K562 (cell line): ENCODE data around the gene GFOD2. TPM values are rescaled to one million over a fixed set of nuclear protein-coding genes. Genes with fewer than 3 reads are reported as not detected.
A peak's percentile ranks its signal among the peaks of the same experiment; 100 is the strongest.

Source experiments
- ATF6 ChIP-seq: sonication (generic); formaldehyde crosslinking; IDR thresholded peaks from 2 replicates; pipeline ENCODE4 v1.4.0; 2020; ENCODE audit warnings: mild to moderate bottlenecking, missing genetic modification reagents
- CEBPZ ChIP-seq: fragments of 150-350 bp; IDR thresholded peaks from 2 replicates; pipeline ENCODE4 v1.6.1; 2014; ENCODE audit warnings: low read depth, mild to moderate bottlenecking, low read length, borderline replicate concordance
- ELF4 ChIP-seq: fragments of 450-650 bp; formaldehyde crosslinking; IDR thresholded peaks from 2 replicates; pipeline ENCODE4 v1.4.0; 2022; ENCODE audit warnings: missing genetic modification characterization
- FOXA3 ChIP-seq, 2 experiments: fragments of 450-650 bp in 1 of 2; sonication (generic) in 1 of 2; formaldehyde crosslinking; IDR thresholded peaks in 1 of 2; conservative IDR thresholded peaks in 1 of 2; 2 replicates each; pipeline versions ENCODE4 v1.4.0 to v1.8.0; 2020 to 2022; ENCODE audit warnings: mild to moderate bottlenecking in 2 of 2, missing genetic modification reagents in 1 of 2
- HOMEZ ChIP-seq: fragments of 250-450 bp; sonication (Bioruptor Pico); IDR thresholded peaks from 2 replicates; pipeline ENCODE4 v1.4.0; 2020; ENCODE audit warnings: mild to moderate bottlenecking, moderate library complexity
- MAFK ChIP-seq: IDR thresholded peaks from 2 replicates; pipeline ENCODE4 v1.6.1; 2011; ENCODE audit warnings: low read length, improper control_type of control experiment
- MTA1 ChIP-seq: fragments of 450-650 bp; IDR thresholded peaks from 2 replicates; pipeline ENCODE4 v1.6.1; 2017; ENCODE audit warnings: borderline replicate concordance
- OTX1 ChIP-seq: fragments of 450-650 bp; formaldehyde crosslinking; IDR thresholded peaks from 2 replicates; pipeline ENCODE4 v1.4.0; 2022; ENCODE audit warnings: mild to moderate bottlenecking
- POLR2B ChIP-seq: fragments of 450-650 bp; IDR thresholded peaks from 2 replicates; pipeline ENCODE4 v1.6.1; 2018; ENCODE audit warnings: low read depth; ENCODE audit not compliant: partially characterized antibody
- SMAD3 ChIP-seq: fragments of 450-650 bp; formaldehyde crosslinking; conservative IDR thresholded peaks from 2 replicates; pipeline ENCODE4 v1.4.0; 2020; ENCODE audit warnings: mild to moderate bottlenecking
- TAF1 ChIP-seq: IDR thresholded peaks from 2 replicates; pipeline ENCODE4 v1.6.1; 2011; ENCODE audit warnings: mild to moderate bottlenecking, low read length, moderate library complexity; ENCODE audit not compliant: insufficient read depth, control insufficient read depth, severe bottlenecking; ENCODE audit errors: extremely low read depth
- TAF15 ChIP-seq: fragments of 200-400 bp; formaldehyde crosslinking; IDR thresholded peaks from 2 replicates; pipeline ENCODE4 v1.6.1; 2017; ENCODE audit warnings: mild to moderate bottlenecking, low read depth, low read length, moderate library complexity
- TCF7 ChIP-seq: sonication (generic); IDR thresholded peaks from 2 replicates; pipeline ENCODE4 v1.6.1; 2016; ENCODE audit warnings: antibody characterized with exemption, borderline replicate concordance
- TFE3 ChIP-seq: fragments of 450-650 bp; formaldehyde crosslinking; IDR thresholded peaks from 2 replicates; pipeline ENCODE4 v1.4.0; 2020; ENCODE audit warnings: mild to moderate bottlenecking, mixed read lengths
- YY1 ChIP-seq, 3 experiments: IDR thresholded peaks; 2 replicates each; pipeline ENCODE4 v1.6.1; 2011; ENCODE audit warnings: low read length in 2 of 3, mild to moderate bottlenecking in 2 of 3, moderate library complexity in 2 of 3, borderline replicate concordance in 1 of 3, control low read depth in 1 of 3, low read depth in 1 of 3; ENCODE audit not compliant: insufficient read depth in 3 of 3, insufficient replicate concordance in 2 of 3, control insufficient read depth in 1 of 3, insufficient read length in 1 of 3; ENCODE audit errors: extremely low read depth in 1 of 3
- ZNF175 ChIP-seq: fragments of 200-800 bp; sonication (Bioruptor generic); IDR thresholded peaks from 2 replicates; pipeline ENCODE4 v1.6.1; 2016; ENCODE audit warnings: low read depth, mild to moderate bottlenecking, missing genetic modification characterization, missing compliant biosample characterization
- ZNF347 ChIP-seq: fragments of 450-650 bp; formaldehyde crosslinking; IDR thresholded peaks from 2 replicates; pipeline ENCODE4 v1.4.0; 2020; ENCODE audit warnings: low read depth, mild to moderate bottlenecking, moderate library complexity
- ZNF586 ChIP-seq: fragments of 450-650 bp; formaldehyde crosslinking; conservative IDR thresholded peaks from 2 replicates; pipeline ENCODE4 v1.4.0; 2020; ENCODE audit warnings: mild to moderate bottlenecking, moderate library complexity
- ZNF778 ChIP-seq: fragments of 450-650 bp; formaldehyde crosslinking; IDR thresholded peaks from 2 replicates; pipeline ENCODE4 v1.4.0; 2020; ENCODE audit warnings: mild to moderate bottlenecking, moderate library complexity
- polyA plus RNA-seq, 8 experiments: library from polyadenylated mRNA; depleted of rRNA in 4 of 8; stranded (reverse) in 5 of 8; unstranded in 3 of 8; fragments of >200 nt; fragmentation: Nextera tagmentation in 2 of 8; fragmentation: Illumina TruSeq in 1 of 8; extraction: Ambion mirVana in 2 of 8; extraction: Trizol in 1 of 8; gene quantifications; 2 replicates each; pipeline versions ENCODE4 v1.2.1 to v1.2.3, GENCODE V29; 2011 to 2014; ENCODE audit warnings: inconsistent platforms in 1 of 8, missing spikeins in 1 of 8
- total RNA-seq, 7 experiments: library from RNA; depleted of rRNA in 6 of 7; stranded (reverse); fragments of >200 nt in 6 of 7; fragmentation: Illumina TruSeq in 2 of 7; extraction: Trizol in 2 of 7; gene quantifications; 2 replicates each; pipeline versions ENCODE4 v1.2.1 to v1.2.3, GENCODE V29; 2011 to 2021; ENCODE audit warnings: low replicate concordance in 1 of 7

Gene GFOD2
- total and polyA plus RNA-seq, 9 of the 15 experiments (the other 6 are each of a cell fraction or from before 2014, with no cell fraction given) = 1.9 to 15.8 (median 11.1) TPM

GRCh38 chr16:67660564-67661028 lies 58.5 kb downstream of the GFOD2 start, which contains the start of gene PARD6A (continued):
- peak; percentile 96 for TF ChIP-seq MTA1
- no peak for TF ChIP-seq POLR2B
- TF ChIP-seq ZNF347 (CRISPR knock-in tag) = no peak
- no peak for TF ChIP-seq FOXA3 (CRISPR knock-in tag; conservative IDR thresholded peaks at IDR 0.05 in 1 of 2, IDR thresholded peaks at IDR 0.05 in 1 of 2)
- no peak for TF ChIP-seq SMAD3 (CRISPR knock-in tag)
- no peak for TF ChIP-seq ELF4 (CRISPR knock-in tag)
- no peak for TF ChIP-seq CEBPZ
- peak in 1 of 3 experiments; percentile 29 for TF ChIP-seq YY1 (IDR thresholded peaks at IDR 0.05; ENCODE audit: borderline replicate concordance in 1 of 3, control insufficient read depth in 1 of 3, extremely low read depth in 1 of 3, insufficient read depth in 3 of 3, insufficient read length in 1 of 3, insufficient replicate concordance in 2 of 3, low read depth in 1 of 3, low read length in 2 of 3)
- 0 out of 2 replicates have a peak, but pooled peaks have one; percentile 47 for TF ChIP-seq HOMEZ (CRISPR knock-in tag)
- no peak for TF ChIP-seq TFE3
- no peak for TF ChIP-seq ZNF586 (CRISPR knock-in tag)
- TF ChIP-seq TCF7 = no peak
- no peak for TF ChIP-seq TAF1
- no peak for TF ChIP-seq OTX1
- no peak for TF ChIP-seq ATF6
- no peak for TF ChIP-seq TAF15
- no peak for TF ChIP-seq ZNF778 (CRISPR knock-in tag)
- no peak for TF ChIP-seq MAFK
- no peak for TF ChIP-seq ZNF175 (CRISPR knock-in tag)
